ENCODE data around the gene MMP7.

Gene MMP7

GRCh38 chr11:102530558-102530957 is at the start of gene MMP7:
TSS of gene MMP7 (minus strand) at chr11:102530747. CDS start at chr11:102530700, 47 bp downstream.
- DNase-seq: no peak

- no peak for DNase-seq
Observed at GRCh38 chr11:102577723-102578122, 47.2 kb upstream of the MMP7 start.

- no peak for DNase-seq
Observed at GRCh38 chr11:102577182-102577581, 46.6 kb upstream of the MMP7 start.

GRCh38 chr11:102576350-102576749 is 45.8 kb upstream of the MMP7 start:
- no peak for DNase-seq

GRCh38 chr11:102575012-102575411 is 44.5 kb upstream of the MMP7 start:
- no peak for DNase-seq

GRCh38 chr11:102573851-102574250 is 43.3 kb upstream of the MMP7 start:
- DNase-seq: no peak

- no peak for DNase-seq
Observed at GRCh38 chr11:102572554-102573220, 42.1 kb upstream of the MMP7 start.

GRCh38 chr11:102568851-102569250 is 38.3 kb upstream of the MMP7 start:
- no peak for DNase-seq

- no peak for DNase-seq
Observed at GRCh38 chr11:102566112-102566511, 35.6 kb upstream of the MMP7 start.

GRCh38 chr11:102564110-102564509 is 33.6 kb upstream of the MMP7 start:
- DNase-seq: no peak

- DNase-seq: no peak
Observed at GRCh38 chr11:102561636-102562035, 31.1 kb upstream of the MMP7 start.

- DNase-seq: no peak
Observed at GRCh38 chr11:102560555-102561011, 30.0 kb upstream of the MMP7 start.

GRCh38 chr11:102559839-102560238 is 29.3 kb upstream of the MMP7 start:
- no peak for DNase-seq

- DNase-seq: no peak
Observed at GRCh38 chr11:102555091-102555490, 24.5 kb upstream of the MMP7 start.

- DNase-seq: no peak
Observed at GRCh38 chr11:102553835-102554282, 23.3 kb upstream of the MMP7 start.

- no peak for DNase-seq
Observed at GRCh38 chr11:102552447-102553194, 22.1 kb upstream of the MMP7 start.

GRCh38 chr11:102552020-102552419 is 21.5 kb upstream of the MMP7 start:
- DNase-seq: no peak

GRCh38 chr11:102551169-102551781 is 20.7 kb upstream of the MMP7 start:
- DNase-seq: no peak

- no peak for DNase-seq
Observed at GRCh38 chr11:102546923-102547471, 16.4 kb upstream of the MMP7 start.

- DNase-seq: no peak
Observed at GRCh38 chr11:102546427-102546826, 15.9 kb upstream of the MMP7 start.

- no peak for DNase-seq
Observed at GRCh38 chr11:102545701-102546100, 15.2 kb upstream of the MMP7 start.

GRCh38 chr11:102544594-102544993 is 14.0 kb upstream of the MMP7 start:
- no peak for DNase-seq

GRCh38 chr11:102539567-102539966 is 9.0 kb upstream of the MMP7 start:
- no peak for DNase-seq

- DNase-seq: no peak
Observed at GRCh38 chr11:102538932-102539331, 8.4 kb upstream of the MMP7 start.

All from activated T-cell treated with anti-CD3 and anti-CD28 coated beads for 4 hours (primary cell).